Erythroblast (primary cell): Measurements from ENCODE around the gene MAST4.

Source experiments
- DNase-seq, 2 experiments: peaks; one replicate each; lab custom pipeline; 2025; lab: John Stamatoyannopoulos, UW
- GATA1 ChIP-seq: IDR thresholded peaks from 2 replicates; pipeline ENCODE4 v1.6.1; 2011; ENCODE audit warnings: low read depth, mild to moderate bottlenecking, control low read depth, low read length, moderate library complexity
- POLR2A ChIP-seq: IDR thresholded peaks from 2 replicates; pipeline ENCODE4 v1.6.1; 2011; ENCODE audit warnings: mild to moderate bottlenecking, low read length

Gene MAST4

DNA sequence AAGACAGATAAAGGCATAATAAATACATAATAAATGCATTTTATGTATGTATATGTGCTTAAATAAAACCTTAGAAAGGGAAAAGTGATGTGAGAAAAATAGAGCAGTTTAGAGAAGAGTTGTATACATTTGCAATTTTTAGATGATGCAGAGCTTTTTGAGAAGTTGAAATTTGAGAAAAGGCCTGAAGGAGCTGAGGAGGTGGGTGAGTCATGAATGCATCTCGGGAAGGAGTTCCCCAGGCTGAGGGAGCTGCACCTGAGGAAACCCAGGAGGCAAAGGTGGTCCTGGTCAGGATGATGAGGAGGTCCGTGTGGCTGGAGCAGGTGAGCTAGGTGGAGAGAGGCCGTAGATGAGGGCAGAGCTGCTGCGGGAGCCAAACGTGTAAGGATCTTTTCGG lies 617.8 kb downstream of the MAST4 start:
- DNase-seq: no peak
- no peak for TF ChIP-seq POLR2A
- TF ChIP-seq GATA1: no peak

DNA sequence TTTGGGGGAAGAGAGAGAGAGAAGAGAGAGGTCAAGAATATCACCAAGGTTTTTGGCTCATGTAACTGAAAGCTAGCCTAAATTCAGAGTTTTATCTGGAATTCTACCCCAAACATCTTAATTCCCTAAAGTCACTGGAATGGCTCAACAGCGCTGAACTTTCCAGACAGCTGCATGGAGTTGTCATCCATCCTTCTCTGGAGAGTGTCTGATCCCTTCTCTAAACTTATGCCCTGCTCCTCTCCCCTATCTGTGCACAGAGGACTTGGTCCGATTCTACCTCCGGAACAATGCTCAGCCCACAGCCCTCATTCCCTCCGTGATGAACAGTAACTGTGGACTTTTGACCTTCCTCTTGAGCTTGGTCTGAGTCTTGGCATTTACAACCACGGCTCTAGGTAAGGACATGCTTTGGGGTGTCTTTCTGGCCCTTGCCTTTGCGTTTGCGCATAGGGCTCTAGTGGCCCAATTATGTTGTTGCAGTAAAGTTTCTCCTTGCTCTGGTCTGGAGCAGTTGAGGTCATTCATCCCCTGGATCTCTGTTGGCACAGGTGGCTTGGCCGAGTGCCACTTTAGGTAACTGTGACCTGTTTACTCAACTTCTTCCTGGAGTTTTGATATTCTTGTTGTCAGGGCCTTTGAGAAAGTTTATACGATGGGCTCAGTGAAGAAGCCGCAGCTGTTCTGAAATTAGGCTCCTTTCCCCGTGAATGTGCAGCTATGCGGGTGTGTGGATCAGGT lies 618.7 kb downstream of the MAST4 start:
- TF ChIP-seq POLR2A (no peak), GATA1 (no peak)
- DNase-seq: no peak

DNA sequence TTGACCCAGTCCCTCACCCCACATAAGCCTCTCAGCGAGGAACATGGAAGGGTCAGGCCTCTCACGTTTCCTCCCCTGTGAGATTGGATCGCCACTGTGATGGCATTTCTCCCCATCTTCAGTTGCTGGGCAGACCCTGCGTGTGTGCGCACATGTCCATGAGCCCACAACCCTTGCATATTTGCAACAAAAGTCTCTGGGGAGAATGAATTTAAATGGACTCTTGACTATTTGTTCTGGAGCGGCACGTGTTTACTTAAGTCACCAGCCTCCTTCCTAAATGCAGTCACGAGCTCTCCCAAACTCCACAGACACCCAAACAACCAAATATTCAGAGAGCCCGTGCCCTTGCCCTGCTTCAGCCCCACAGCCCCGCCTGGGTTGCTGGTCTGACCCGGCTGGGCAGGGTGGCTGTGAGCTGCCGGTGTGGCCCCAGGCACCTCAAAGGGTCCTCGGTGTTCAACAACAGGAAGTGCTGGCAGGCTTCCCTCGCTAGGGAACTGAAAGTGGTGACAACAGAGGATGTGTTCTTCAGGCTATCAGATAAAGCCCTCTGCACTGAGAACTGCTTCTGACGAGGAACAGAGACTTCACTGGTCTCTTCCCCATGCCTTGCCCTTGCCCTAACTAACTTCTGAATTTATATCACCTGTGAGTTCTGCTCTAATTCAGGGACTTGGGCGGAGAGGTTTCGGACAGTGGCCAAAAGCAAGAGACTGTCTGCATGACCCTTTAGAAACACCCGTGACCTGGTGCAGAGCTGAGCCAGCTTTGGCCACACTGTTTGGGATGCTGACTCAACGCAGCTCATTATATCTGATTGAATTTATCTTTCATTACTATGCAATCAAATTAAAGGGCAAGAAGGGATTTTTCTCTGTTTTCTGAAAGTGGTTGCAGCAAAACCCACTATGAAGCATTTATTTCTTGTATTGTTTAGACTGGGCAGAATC lies 619.6 kb downstream of the MAST4 start:
- peak; percentile 14 to 25 for DNase-seq
- TF ChIP-seq GATA1 (no peak), POLR2A (no peak)

DNA sequence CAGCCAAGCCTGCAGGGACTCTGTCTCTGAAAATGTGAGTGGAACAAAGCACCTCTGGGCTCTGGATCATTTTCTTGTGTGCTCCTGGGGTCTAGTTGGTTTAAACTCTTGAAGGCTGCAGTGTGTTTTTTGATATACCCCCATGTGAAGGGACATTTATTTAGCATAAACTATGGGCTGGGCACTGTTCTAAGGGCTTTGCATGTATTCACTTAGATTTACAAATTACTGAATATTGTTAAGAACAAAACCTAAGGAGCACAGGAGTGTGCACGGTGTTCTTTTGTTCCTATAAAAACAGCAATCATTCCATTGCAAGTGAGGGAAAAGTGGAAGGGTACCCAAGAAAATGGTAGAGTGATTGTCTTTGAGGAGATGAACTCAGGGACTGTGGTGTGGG lies 620.4 kb downstream of the MAST4 start:
- DNase-seq: no peak
- TF ChIP-seq POLR2A (no peak), GATA1 (no peak)
